ENCODE results near the gene AGBL3.
"Not testable (repeated sequence)": the region's sequence is repeated elsewhere in the genome, so short reads cannot be mapped to it uniquely, and the experiment has no call there.

Gene AGBL3

GRCh38 chr7:134963036-134963435 lies 23.3 kb upstream of the AGBL3 start:
- FAIRE-seq: no peak
- no peak for DNase-seq (ENCODE audit: insufficient read length, low spot score)
- no peak for TF ChIP-seq CTCF (IDR thresholded peaks at IDR 0.05; ENCODE audit: insufficient read depth, missing control alignments)

GRCh38 chr7:134966691-134967090 lies 19.6 kb upstream of the AGBL3 start:
- no peak for DNase-seq (ENCODE audit: insufficient read length, low spot score)
- no peak for FAIRE-seq
- TF ChIP-seq CTCF (IDR thresholded peaks at IDR 0.05; ENCODE audit: insufficient read depth, missing control alignments): no peak

- FAIRE-seq (no peak), DNase-seq (ENCODE audit: insufficient read length, low spot score) (no peak)
- no peak for TF ChIP-seq CTCF (IDR thresholded peaks at IDR 0.05; ENCODE audit: insufficient read depth, missing control alignments)
Observed at GRCh38 chr7:134968110-134968509, 18.2 kb upstream of the AGBL3 start.

GRCh38 chr7:134981645-134982044 lies 4.7 kb upstream of the AGBL3 start:
- not testable (repeated sequence) for DNase-seq (ENCODE audit: insufficient read length, low spot score); FAIRE-seq

- DNase-seq (ENCODE audit: insufficient read length, low spot score) (no peak), FAIRE-seq (peak; percentile 38)
Observed at GRCh38 chr7:134985894-134986362, 380 bp upstream of the AGBL3 start.

GRCh38 chr7:134988161-134988560 lies 1.9 kb downstream of the AGBL3 start:
- FAIRE-seq: no peak
- TF ChIP-seq CTCF (IDR thresholded peaks at IDR 0.05; ENCODE audit: insufficient read depth, missing control alignments): no peak
- DNase-seq (ENCODE audit: insufficient read length, low spot score): no peak

More at GRCh38 chr7:134985894-134986362, 380 bp upstream of the AGBL3 start:
- TF ChIP-seq CTCF (IDR thresholded peaks at IDR 0.05; ENCODE audit: insufficient read depth, missing control alignments): no peak

- DNase-seq (ENCODE audit: insufficient read length, low spot score) (no peak), FAIRE-seq (no peak)
- TF ChIP-seq CTCF (IDR thresholded peaks at IDR 0.05; ENCODE audit: insufficient read depth, missing control alignments): no peak
Observed at GRCh38 chr7:134991469-134992339, 5.4 kb downstream of the AGBL3 start.

Measured in D721Med (cell line).